Endodermal cell (in vitro differentiated cells): ENCODE measurements around the gene TOMM40. TPM values are rescaled to one million over a fixed set of nuclear protein-coding genes. Genes with fewer than 3 reads are reported as not detected.
"Not testable (repeated sequence)": the region's sequence is repeated elsewhere in the genome, so short reads cannot be mapped to it uniquely, and the experiment has no call there.

Experiments used
- DNase-seq: peaks from one replicate; pipeline ENCODE4 v3.0.0-alpha.2; 2017
- H3K27ac ChIP-seq: 2 replicates; pipeline ENCODE4 v1.5.1; 2013; ENCODE audit warnings: mild to moderate bottlenecking, low read depth, low read length, moderate library complexity
- H3K27me3 ChIP-seq: 2 replicates; pipeline ENCODE4 v1.6.1; 2013; ENCODE audit warnings: mild to moderate bottlenecking, low read length, moderate library complexity; ENCODE audit not compliant: insufficient read depth, control insufficient read depth, poor library complexity, severe bottlenecking
- H3K36me3 ChIP-seq: 2 replicates; pipeline ENCODE4 v1.7.0; 2013; ENCODE audit warnings: mild to moderate bottlenecking, low read length, moderate library complexity; ENCODE audit not compliant: control insufficient read depth, insufficient read depth
- H3K4me1 ChIP-seq: one replicate; pipeline ENCODE4 v1.7.0; 2013; ENCODE audit warnings: low read length; ENCODE audit not compliant: control insufficient read depth, insufficient read depth
- H3K4me3 ChIP-seq: 2 replicates; pipeline ENCODE4 v1.5.1; 2013; ENCODE audit warnings: mild to moderate bottlenecking, low read length, moderate library complexity
- H3K9ac ChIP-seq: 2 replicates; pipeline ENCODE4 v1.6.1; 2013; ENCODE audit warnings: mild to moderate bottlenecking, low read length, moderate library complexity; ENCODE audit not compliant: poor library complexity, severe bottlenecking; ENCODE audit errors: extremely low read depth
- H3K9me3 ChIP-seq: 2 replicates; pipeline ENCODE4 v1.6.1; 2013; ENCODE audit warnings: mild to moderate bottlenecking, low read length, moderate library complexity; ENCODE audit not compliant: control insufficient read depth
- H3K27ac Mint-ChIP-seq: 2 replicates; pipeline ENCODE4 v1.8.0; 2020; ENCODE audit warnings: mixed read lengths
- H3K27me3 Mint-ChIP-seq: 2 replicates; pipeline ENCODE4 v1.8.0; 2021; ENCODE audit warnings: mild to moderate bottlenecking, mixed read lengths; ENCODE audit not compliant: insufficient read depth
- H3K36me3 Mint-ChIP-seq: 2 replicates; pipeline ENCODE4 v1.8.0; 2020; ENCODE audit warnings: low read depth, mixed read lengths
- H3K4me1 Mint-ChIP-seq: 2 replicates; pipeline ENCODE4 v1.8.0; 2020; ENCODE audit warnings: mixed read lengths
- H3K4me3 Mint-ChIP-seq: 2 replicates; pipeline ENCODE4 v1.8.0; 2020; ENCODE audit warnings: mild to moderate bottlenecking, moderate library complexity, mixed read lengths
- H3K9me3 Mint-ChIP-seq: 2 replicates; pipeline ENCODE4 v1.8.0; 2020; ENCODE audit warnings: mild to moderate bottlenecking, mixed read lengths
- WGBS, 2 experiments: methylation state at CpG; one replicate each; pipeline versions ENCODE4 v1.1.5 to v1.1.7; 2013; ENCODE audit warnings: missing lambda C conversion rate in 2 of 2, mixed read lengths in 1 of 2; ENCODE audit not compliant: insufficient coverage in 1 of 2, insufficient read length in 1 of 2; 5-methylcytosine and 5-hydroxymethylcytosine counted together
- total RNA-seq, 2 donors: library from RNA; stranded (reverse); fragmentation: NEBNext Ultra II Directional in 1 of 2; extraction: Animal tissue kit (Norgen Biotek cat#: 25700) in 1 of 2; gene quantifications; 2 replicates in 1 of 2; 3 replicates in 1 of 2; pipeline ENCODE4 v1.2.1, GENCODE V29; 2021
- TF ChIP-seq, protein P1 (sequence below): fragments of 200-600 bp; sonication (generic); conservative IDR thresholded peaks from 2 replicates; pipeline ENCODE4 v1.5.0; 2021; ENCODE audit warnings: antibody characterized with exemption, mild to moderate bottlenecking

Gene TOMM40
- total RNA-seq, 2 donors from 2014 or later = 88.1 to 93.8 TPM

DNA sequence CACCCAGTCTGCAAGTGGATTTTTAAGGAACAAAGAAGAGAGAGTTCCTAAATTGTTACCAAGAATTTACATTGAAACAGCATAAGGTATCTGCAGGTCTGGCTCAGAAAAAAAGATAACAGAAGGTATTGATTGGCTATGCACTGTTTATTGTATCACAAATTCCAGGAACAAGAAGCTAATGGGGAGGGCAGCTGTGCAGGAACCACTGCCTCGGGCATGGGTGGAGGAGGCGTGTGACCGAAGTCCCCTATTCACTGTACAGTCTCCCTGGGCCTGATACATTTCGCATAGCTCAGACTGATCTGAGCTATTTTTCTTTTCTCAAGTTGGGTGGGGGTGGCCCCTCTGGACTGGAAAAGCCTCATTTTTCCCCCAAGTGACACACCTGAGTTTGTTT lies 33.2 kb upstream of the TOMM40 start:
- Histone ChIP-seq H3K27me3 (no peaks in the 10 kb centered on the region), H3K27ac (no peak overlapping the region), H3K9me3 (no peaks in the 10 kb centered on the region), H3K4me3 (no peak overlapping the region), H3K36me3 (peaks cover 70% of the 10 kb centered on the region), H3K9ac (no peak overlapping the region), H3K4me1 (no peaks in the 10 kb centered on the region)
- Mint-ChIP-seq H3K27me3 (no peaks in the 10 kb centered on the region), H3K36me3 (peaks cover 61% of the 10 kb centered on the region), H3K9me3 (no peaks in the 10 kb centered on the region), H3K27ac (no peak overlapping the region), H3K4me1 (peaks cover 25% of the 10 kb centered on the region), H3K4me3 (no peak overlapping the region)
- 99 to 100% methylated on average over 3 to 4 of the region's 4 CpGs for WGBS, 2 experiments
- TF ChIP-seq, protein P1, sequence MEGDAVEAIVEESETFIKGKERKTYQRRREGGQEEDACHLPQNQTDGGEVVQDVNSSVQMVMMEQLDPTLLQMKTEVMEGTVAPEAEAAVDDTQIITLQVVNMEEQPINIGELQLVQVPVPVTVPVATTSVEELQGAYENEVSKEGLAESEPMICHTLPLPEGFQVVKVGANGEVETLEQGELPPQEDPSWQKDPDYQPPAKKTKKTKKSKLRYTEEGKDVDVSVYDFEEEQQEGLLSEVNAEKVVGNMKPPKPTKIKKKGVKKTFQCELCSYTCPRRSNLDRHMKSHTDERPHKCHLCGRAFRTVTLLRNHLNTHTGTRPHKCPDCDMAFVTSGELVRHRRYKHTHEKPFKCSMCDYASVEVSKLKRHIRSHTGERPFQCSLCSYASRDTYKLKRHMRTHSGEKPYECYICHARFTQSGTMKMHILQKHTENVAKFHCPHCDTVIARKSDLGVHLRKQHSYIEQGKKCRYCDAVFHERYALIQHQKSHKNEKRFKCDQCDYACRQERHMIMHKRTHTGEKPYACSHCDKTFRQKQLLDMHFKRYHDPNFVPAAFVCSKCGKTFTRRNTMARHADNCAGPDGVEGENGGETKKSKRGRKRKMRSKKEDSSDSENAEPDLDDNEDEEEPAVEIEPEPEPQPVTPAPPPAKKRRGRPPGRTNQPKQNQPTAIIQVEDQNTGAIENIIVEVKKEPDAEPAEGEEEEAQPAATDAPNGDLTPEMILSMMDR = no peak
- DNase-seq = no peak

DNA sequence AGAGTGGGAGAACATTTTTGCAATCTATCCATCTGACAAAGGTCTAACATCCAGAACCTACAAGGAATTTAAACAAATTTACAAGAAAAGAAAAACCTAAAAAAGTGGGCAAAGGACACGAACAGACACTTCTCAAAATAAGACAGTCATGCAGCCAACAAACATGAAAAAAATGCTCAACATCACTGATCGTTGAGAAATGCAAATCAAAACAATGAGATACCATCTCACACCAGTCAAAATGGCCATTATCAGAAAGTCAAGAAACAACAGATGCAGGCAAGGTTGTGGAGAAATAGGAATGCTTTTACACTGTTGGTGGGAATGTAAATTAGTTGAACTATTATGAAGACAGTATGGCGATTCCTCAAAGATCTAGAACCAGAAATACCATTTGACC lies 29.5 kb upstream of the TOMM40 start:
- not testable (repeated sequence) for H3K4me1 ChIP-seq, H3K27me3 Mint-ChIP-seq, H3K4me3 ChIP-seq, H3K9ac ChIP-seq, H3K27ac Mint-ChIP-seq, DNase-seq, H3K9me3 ChIP-seq, H3K4me3 Mint-ChIP-seq, H3K9me3 Mint-ChIP-seq, H3K27me3 ChIP-seq, H3K27ac ChIP-seq
- H3K4me1 Mint-ChIP-seq = peaks cover 15% of the 10 kb centered on the region
- H3K36me3 ChIP-seq = peaks cover 73% of the 10 kb centered on the region
- WGBS, 2 experiments = 93 to 100% methylated on average over 1 to 2 of the region's 3 CpGs
- peaks cover 62% of the 10 kb centered on the region for H3K36me3 Mint-ChIP-seq

DNA sequence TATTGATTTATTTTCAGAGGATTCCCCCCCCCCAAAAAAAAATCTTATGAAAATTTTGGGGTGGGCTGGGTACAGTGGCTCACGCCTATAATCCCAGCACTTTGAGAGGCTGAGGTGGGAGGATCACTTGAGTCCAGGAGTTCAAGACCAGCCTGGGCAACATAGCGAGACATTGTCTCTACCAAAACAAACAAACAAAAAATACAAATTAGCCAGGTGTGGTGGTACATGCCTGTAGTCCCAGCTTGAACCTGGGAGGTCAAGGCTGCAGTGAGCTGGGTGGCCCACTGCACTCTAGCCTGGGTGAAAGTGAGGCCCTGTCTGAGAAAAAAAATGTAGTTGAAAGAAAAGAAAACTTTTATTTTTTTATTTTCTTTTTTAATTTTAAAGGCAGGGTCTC lies 27.1 kb upstream of the TOMM40 start:
- Mint-ChIP-seq H3K9me3 (no peaks in the 10 kb centered on the region), H3K27me3 (no peaks in the 10 kb centered on the region), H3K36me3 (peaks cover 76% of the 10 kb centered on the region), H3K27ac (no peak overlapping the region), H3K4me3 (no peak overlapping the region), H3K4me1 (peaks cover 9% of the 10 kb centered on the region)
- no peak overlapping the region for H3K4me3 ChIP-seq
- no peak overlapping the region for H3K9ac ChIP-seq
- H3K27ac ChIP-seq = no peak overlapping the region
- no peaks in the 10 kb centered on the region for H3K4me1 ChIP-seq
- no peak for DNase-seq
- 100% methylated on average over 2 of the region's 2 CpGs; no CpG with 5 or more reads in 1 of the 2 experiments for WGBS, 2 experiments
- TF ChIP-seq, protein P1 = no peak
- peaks cover 83% of the 10 kb centered on the region for H3K36me3 ChIP-seq
- H3K9me3 ChIP-seq = no peaks in the 10 kb centered on the region
- no peaks in the 10 kb centered on the region for H3K27me3 ChIP-seq

DNA sequence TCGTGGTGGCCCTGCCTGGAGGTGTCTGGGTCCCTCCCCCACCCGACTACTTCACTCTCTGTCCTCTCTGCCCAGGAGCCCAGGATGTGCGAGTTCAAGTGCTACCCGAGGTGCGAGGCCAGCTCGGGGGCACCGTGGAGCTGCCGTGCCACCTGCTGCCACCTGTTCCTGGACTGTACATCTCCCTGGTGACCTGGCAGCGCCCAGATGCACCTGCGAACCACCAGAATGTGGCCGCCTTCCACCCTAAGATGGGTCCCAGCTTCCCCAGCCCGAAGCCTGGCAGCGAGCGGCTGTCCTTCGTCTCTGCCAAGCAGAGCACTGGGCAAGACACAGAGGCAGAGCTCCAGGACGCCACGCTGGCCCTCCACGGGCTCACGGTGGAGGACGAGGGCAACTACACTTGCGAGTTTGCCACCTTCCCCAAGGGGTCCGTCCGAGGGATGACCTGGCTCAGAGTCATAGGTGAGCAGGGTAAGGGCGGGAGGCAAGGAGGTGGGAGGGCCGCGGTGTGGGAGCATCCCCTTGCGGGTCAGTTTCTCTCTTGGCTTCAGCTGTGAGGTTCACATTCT lies 25.8 kb upstream of the TOMM40 start:
- WGBS, 2 experiments = 97 to 98% methylated on average over 19 to 27 of the region's 27 CpGs
- no peaks in the 10 kb centered on the region for H3K9me3 Mint-ChIP-seq
- no peak overlapping the region for H3K27ac Mint-ChIP-seq
- Histone ChIP-seq H3K9me3 (no peaks in the 10 kb centered on the region), H3K36me3 (peaks cover 81% of the 10 kb centered on the region), H3K4me3 (no peak overlapping the region), H3K27ac (no peak overlapping the region), H3K4me1 (no peaks in the 10 kb centered on the region), H3K27me3 (no peaks in the 10 kb centered on the region), H3K9ac (no peak overlapping the region)
- DNase-seq = no peak
- H3K36me3 Mint-ChIP-seq = peaks cover 72% of the 10 kb centered on the region
- no peaks in the 10 kb centered on the region for H3K27me3 Mint-ChIP-seq
- TF ChIP-seq, protein P1 = no peak
- H3K4me1 Mint-ChIP-seq = peaks cover 6% of the 10 kb centered on the region
- no peak overlapping the region for H3K4me3 Mint-ChIP-seq
